Transverse colon (tissue), 4 donors: Measurements from ENCODE around the gene DPT. TPM values are rescaled to one million over a fixed set of nuclear protein-coding genes. Genes with fewer than 3 reads are reported as not detected.

ENCODE experiments used
- DNase-seq: peaks from one replicate; pipeline ENCODE4 v3.0.0-alpha.2; 2019
- H3K27ac ChIP-seq, 4 donors: fragments of 200-600 bp; sonication (generic); 2 replicates each; pipeline ENCODE4 v1.5.1; 2016 to 2018; ENCODE audit warnings: inconsistent platforms in 4 of 4
- H3K27me3 ChIP-seq: fragments of 200-600 bp; sonication (generic); 2 replicates; pipeline ENCODE4 v1.5.1; 2017; ENCODE audit warnings: inconsistent platforms
- H3K36me3 ChIP-seq, 4 donors: fragments of 200-600 bp; sonication (generic); 2 replicates each; pipeline ENCODE4 v1.5.1; 2017 to 2019; ENCODE audit warnings: inconsistent platforms in 4 of 4
- H3K4me1 ChIP-seq, 4 donors: fragments of 200-600 bp; sonication (generic); 2 replicates each; pipeline ENCODE4 v1.5.1; 2017 to 2020; ENCODE audit warnings: inconsistent platforms in 4 of 4
- H3K4me3 ChIP-seq, 4 donors: fragments of 200-600 bp; sonication (generic); 1 replicate in 1 of 4; 2 replicates in 3 of 4; pipeline versions ENCODE4 v1.5.1 to v1.6.1; 2017 to 2019; ENCODE audit warnings: inconsistent platforms in 4 of 4
- H3K9me3 ChIP-seq, 2 donors: fragments of 200-600 bp; sonication (generic); 2 replicates each; pipeline ENCODE4 v1.5.1; 2017 to 2019; ENCODE audit warnings: inconsistent platforms in 2 of 2
- EP300 ChIP-seq: sonication (generic); formaldehyde crosslinking; IDR thresholded peaks from one replicate; pipeline ENCODE4 v1.6.1; 2017; ENCODE audit warnings: antibody characterized with exemption, low read depth
- POLR2A ChIP-seq: fragments of 450-650 bp; IDR thresholded peaks from one replicate; pipeline ENCODE4 v1.6.1; 2016; ENCODE audit warnings: antibody characterized with exemption, mild to moderate bottlenecking, moderate library complexity
- POLR2AphosphoS5 ChIP-seq, 3 donors: sonication (generic); formaldehyde crosslinking; IDR thresholded peaks; one replicate each; pipeline ENCODE4 v1.6.1; 2016; ENCODE audit warnings: antibody characterized with exemption in 3 of 3
- WGBS, 2 donors: methylation state at CpG; one replicate each; pipeline ENCODE4 v1.1.5; 2018; ENCODE audit warnings: low coverage in 1 of 2; 5-methylcytosine and 5-hydroxymethylcytosine counted together
- in situ Hi-C, 4 donors: fragments of 200-750 bp; cut with MboI; loops; one replicate each; pipeline versions ENCODE4 v1.15.0 to v1.15.1; 2017; ENCODE audit warnings: low sequenced_read_pairs in 3 of 4, low pct_ligation_motif_present in 1 of 4, low pct_unique_long_range_greater_than_20kb in 1 of 4
- intact Hi-C: fragments of 100-400 bp; cut with DNase I; formaldehyde crosslinking; loops from one replicate; pipeline ENCODE4 v1.15.1; 2023; ENCODE audit warnings: low total_unique reads
- total RNA-seq, 4 donors: library from RNA; depleted of rRNA; stranded (reverse); fragments of >200 nt; gene quantifications; one replicate each; pipeline ENCODE4 v1.1.0, GENCODE V29; 2016
- TF ChIP-seq, protein P1 (sequence below), 5 experiments: fragments of 200-600 bp in 3 of 5; fragments of 450-650 bp in 2 of 5; sonication (generic) in 3 of 5; IDR thresholded peaks; 1 replicate in 2 of 5; 2 replicates in 3 of 5; pipeline ENCODE4 v1.5.1; 2016 to 2017; ENCODE audit warnings: antibody characterized with exemption in 5 of 5, inconsistent platforms in 3 of 5, mild to moderate bottlenecking in 2 of 5, moderate library complexity in 1 of 5

DPT gene
- total RNA-seq, 4 donors from 2014 or later: 25.8 to 122 (median 59.8) TPM

DNA sequence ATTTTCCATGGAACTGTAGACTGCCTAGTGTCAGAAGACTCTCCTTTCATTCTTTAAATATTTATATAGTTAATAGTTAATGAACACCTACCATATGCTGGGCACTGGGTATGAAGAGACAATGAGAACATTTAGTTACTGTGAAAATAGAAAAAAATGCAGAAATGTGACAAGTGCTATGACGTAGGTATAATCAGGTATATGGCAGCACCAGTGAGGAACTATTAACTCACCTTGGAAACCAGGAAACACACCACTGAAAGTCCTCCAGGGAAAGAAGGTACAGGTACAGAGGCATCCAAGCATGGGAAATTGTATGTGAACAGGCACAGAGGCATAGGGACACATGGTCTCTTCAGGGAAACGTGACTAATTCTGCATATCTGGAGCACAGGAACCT is 42.3 kb downstream of the DPT start:
- no peak for TF ChIP-seq POLR2AphosphoS5 (IDR thresholded peaks at IDR 0.05)
- TF ChIP-seq POLR2A: no peak
- no peak for TF ChIP-seq EP300
- TF ChIP-seq, protein P1, sequence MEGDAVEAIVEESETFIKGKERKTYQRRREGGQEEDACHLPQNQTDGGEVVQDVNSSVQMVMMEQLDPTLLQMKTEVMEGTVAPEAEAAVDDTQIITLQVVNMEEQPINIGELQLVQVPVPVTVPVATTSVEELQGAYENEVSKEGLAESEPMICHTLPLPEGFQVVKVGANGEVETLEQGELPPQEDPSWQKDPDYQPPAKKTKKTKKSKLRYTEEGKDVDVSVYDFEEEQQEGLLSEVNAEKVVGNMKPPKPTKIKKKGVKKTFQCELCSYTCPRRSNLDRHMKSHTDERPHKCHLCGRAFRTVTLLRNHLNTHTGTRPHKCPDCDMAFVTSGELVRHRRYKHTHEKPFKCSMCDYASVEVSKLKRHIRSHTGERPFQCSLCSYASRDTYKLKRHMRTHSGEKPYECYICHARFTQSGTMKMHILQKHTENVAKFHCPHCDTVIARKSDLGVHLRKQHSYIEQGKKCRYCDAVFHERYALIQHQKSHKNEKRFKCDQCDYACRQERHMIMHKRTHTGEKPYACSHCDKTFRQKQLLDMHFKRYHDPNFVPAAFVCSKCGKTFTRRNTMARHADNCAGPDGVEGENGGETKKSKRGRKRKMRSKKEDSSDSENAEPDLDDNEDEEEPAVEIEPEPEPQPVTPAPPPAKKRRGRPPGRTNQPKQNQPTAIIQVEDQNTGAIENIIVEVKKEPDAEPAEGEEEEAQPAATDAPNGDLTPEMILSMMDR (IDR thresholded peaks at IDR 0.05): no peak
- intact Hi-C loops (no loop called here), in situ Hi-C loops (no loop called here)
- H3K36me3 ChIP-seq: no peaks in the 10 kb centered on the region
- H3K9me3 ChIP-seq: no peaks in the 10 kb centered on the region
- WGBS, 2 donors: 87 to 94% methylated on average over 2 of the region's 2 CpGs
- no peaks in the 10 kb centered on the region for H3K27me3 ChIP-seq
- H3K27ac ChIP-seq: no peak overlapping the region
- no peak overlapping the region for H3K4me3 ChIP-seq
- peaks cover 5 to 28% (median 19%) of the 10 kb centered on the region in 4 donors for H3K4me1 ChIP-seq
- DNase-seq: no peak

DNA sequence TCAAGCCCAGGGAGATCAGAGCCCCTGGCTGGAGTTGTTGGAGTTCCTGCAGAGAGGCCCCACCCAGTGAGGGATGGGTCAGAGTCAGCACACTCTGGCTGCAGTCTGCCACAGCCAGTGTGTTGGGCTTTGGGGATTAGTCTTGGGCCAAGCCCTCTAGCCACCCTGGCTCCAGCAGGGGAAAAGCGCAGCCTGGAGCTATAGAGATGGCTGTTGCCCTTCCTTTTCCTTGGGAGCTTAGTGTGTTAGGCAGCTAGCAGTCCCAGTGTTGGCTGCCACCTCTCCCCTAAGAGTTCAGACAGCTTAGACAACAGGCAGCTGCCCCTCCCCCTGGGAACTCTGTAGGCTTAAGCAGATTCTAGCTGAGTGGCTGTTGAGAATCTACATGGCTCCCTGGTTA is 45.1 kb downstream of the DPT start:
- no peaks in the 10 kb centered on the region for H3K9me3 ChIP-seq
- WGBS, 2 donors: 78% methylated on average over 1 of the region's 1 CpG; no CpG with 5 or more reads in 1 of the 2 donors
- in situ Hi-C loops: no loop called here
- no peak for DNase-seq
- no peaks in the 10 kb centered on the region for H3K36me3 ChIP-seq
- H3K4me1 ChIP-seq: peaks cover 5 to 11% (median 8%) of the 10 kb centered on the region in 4 donors
- H3K4me3 ChIP-seq: no peak overlapping the region
- no peaks in the 10 kb centered on the region for H3K27me3 ChIP-seq
- H3K27ac ChIP-seq: no peak overlapping the region
- TF ChIP-seq EP300 (no peak), POLR2AphosphoS5 (IDR thresholded peaks at IDR 0.05) (no peak), POLR2A (no peak)
- TF ChIP-seq, protein P1 (IDR thresholded peaks at IDR 0.05): no peak
- intact Hi-C loops: no loop called here

DNA sequence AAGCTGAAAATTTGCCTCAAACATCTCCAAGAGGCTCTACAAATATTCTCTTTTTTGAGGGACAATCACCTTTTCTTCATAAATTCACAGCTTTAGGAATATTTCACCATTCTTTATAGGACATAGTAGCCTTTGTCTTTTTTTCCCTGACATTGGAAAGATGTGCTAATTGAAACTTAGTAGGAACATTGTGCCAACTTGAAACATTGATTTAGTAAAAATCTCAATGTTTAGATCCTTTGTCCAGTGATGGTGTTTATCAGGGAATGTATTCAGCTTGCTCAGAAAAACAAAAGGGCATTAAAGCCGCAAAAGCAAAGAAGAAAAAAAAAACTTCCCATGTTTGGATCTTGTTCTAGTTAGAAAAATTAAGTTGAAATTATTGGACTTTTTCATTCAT is 52.1 kb downstream of the DPT start:
- Histone ChIP-seq H3K27ac (no peak overlapping the region), H3K27me3 (no peaks in the 10 kb centered on the region), H3K4me3 (no peak overlapping the region), H3K4me1 (no peaks in the 10 kb centered on the region), H3K36me3 (no peaks in the 10 kb centered on the region), H3K9me3 (no peaks in the 10 kb centered on the region)
- no peak for DNase-seq
- TF ChIP-seq EP300 (no peak), POLR2A (no peak), POLR2AphosphoS5 (IDR thresholded peaks at IDR 0.05) (no peak)
- TF ChIP-seq, protein P1 (IDR thresholded peaks at IDR 0.05): no peak
- in situ Hi-C loops (no loop called here), intact Hi-C loops (no loop called here)
- WGBS, 2 donors: 98 to 100% methylated on average over 1 of the region's 1 CpG

DNA sequence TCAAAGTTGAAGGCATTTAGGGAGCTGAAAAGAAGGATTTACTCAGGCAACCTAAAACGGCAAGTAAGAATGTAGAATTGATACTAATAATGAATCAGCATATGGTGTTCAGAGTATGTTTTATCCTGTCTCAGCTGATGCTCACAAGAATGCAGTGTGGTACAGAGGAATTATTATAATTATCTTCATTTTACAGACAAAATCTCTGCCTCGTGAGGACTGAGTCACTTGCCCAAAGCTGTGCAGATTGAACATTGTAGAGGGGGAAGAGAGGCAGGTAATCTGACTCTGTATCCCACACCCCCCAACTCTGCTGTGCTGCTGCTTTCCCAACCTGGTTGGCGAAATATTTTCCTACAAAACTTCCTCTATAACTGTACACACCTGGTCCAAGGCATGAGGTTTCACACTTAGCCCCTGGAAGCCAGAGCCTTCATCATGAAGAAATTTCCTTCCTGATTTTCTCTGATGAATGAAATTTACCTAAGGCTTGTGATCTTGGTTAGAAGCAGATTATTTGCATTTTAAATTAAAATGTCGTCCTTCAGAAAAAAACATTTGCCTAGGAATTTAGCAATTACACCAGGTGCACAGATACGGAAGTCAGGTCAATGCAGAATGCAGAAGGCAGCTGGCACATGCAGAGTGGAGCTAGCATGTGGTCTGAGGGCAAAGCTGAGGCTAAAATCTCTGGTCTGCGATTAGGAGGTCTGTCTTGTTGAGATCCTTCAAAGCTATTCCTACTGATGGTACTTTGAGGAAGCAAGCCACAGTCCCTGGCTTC is 52.8 kb downstream of the DPT start:
- Histone ChIP-seq H3K36me3 (no peaks in the 10 kb centered on the region), H3K9me3 (no peaks in the 10 kb centered on the region), H3K4me1 (no peaks in the 10 kb centered on the region), H3K27me3 (no peaks in the 10 kb centered on the region), H3K4me3 (no peak overlapping the region), H3K27ac (no peak overlapping the region)
- in situ Hi-C loops: no loop called here
- DNase-seq: no peak
- no peak for TF ChIP-seq POLR2AphosphoS5 (IDR thresholded peaks at IDR 0.05)
- TF ChIP-seq, protein P1 (IDR thresholded peaks at IDR 0.05): no peak
- TF ChIP-seq EP300: no peak
- 69 to 79% methylated on average over 3 to 6 of the region's 6 CpGs for WGBS, 2 donors
- intact Hi-C loops: no loop called here
